Endothelial cell of umbilical vein (primary cell): ENCODE results near the gene MPHOSPH8. TPM values are rescaled to one million over a fixed set of nuclear protein-coding genes. Genes with fewer than 3 reads are reported as not detected.
"Not testable (repeated sequence)": the region's sequence is repeated elsewhere in the genome, so short reads cannot be mapped to it uniquely, and the experiment has no call there.

Source experiments
- BruUV-seq: library from RNA; stranded (reverse); fragments of 400-500 nt; replicated peaks from 2 replicates; lab custom pipeline; 2021; lab: Mats Ljungman, UMichigan
- CTCF ChIA-PET: fragments of 300-600, 350-600 bp; sonication (Branson Sonifier 250); formaldehyde crosslinking; loops from one replicate; lab custom pipeline; 2021; ENCODE audit warnings: antibody characterized with exemption, inconsistent platforms; lab: Charles Lee
- POLR2A ChIA-PET: fragments of 300-600, 350-600 bp; sonication (Branson Sonifier 250); formaldehyde crosslinking; loops from one replicate; lab custom pipeline; 2021; ENCODE audit warnings: antibody characterized with exemption, inconsistent platforms; lab: Charles Lee
- DNase-seq: peaks from one replicate; pipeline ENCODE4 v3.0.0-alpha.2; 2011; ENCODE audit warnings: low read depth, low spot score
- FAIRE-seq: peaks from 2 replicates; lab custom pipeline; 2011; peaks lifted over from hg19 to GRCh38; lab: Jason Lieb, UNC
- H2AFZ ChIP-seq: 2 replicates; pipeline ENCODE4 v1.6.0; 2012; ENCODE audit warnings: low read depth, low read length, control low read depth, inconsistent platforms
- H3K27ac ChIP-seq: 2 replicates; pipeline ENCODE4 v1.5.1; 2011; ENCODE audit warnings: low read depth, mild to moderate bottlenecking, control low read depth, low read length, moderate library complexity; ENCODE audit not compliant: insufficient read depth
- H3K27me3 ChIP-seq, 2 experiments: 2 replicates each; pipeline versions ENCODE4 v1.6.0 to v1.6.1; 2011; ENCODE audit warnings: low read length in 2 of 2, mixed read lengths in 1 of 2; ENCODE audit not compliant: control insufficient read depth in 2 of 2, insufficient read depth in 2 of 2
- H3K36me3 ChIP-seq, 2 experiments: 2 replicates in 1 of 2; 3 replicates in 1 of 2; pipeline ENCODE4 v1.5.1; 2011; ENCODE audit warnings: low read length in 2 of 2, mild to moderate bottlenecking in 1 of 2, moderate library complexity in 1 of 2; ENCODE audit not compliant: control insufficient read depth in 2 of 2, insufficient read depth in 2 of 2; ENCODE audit errors: extremely low read depth in 1 of 2
- H3K4me1 ChIP-seq: 3 replicates; pipeline ENCODE4 v1.5.1; 2011; ENCODE audit warnings: mild to moderate bottlenecking, low read length; ENCODE audit not compliant: control insufficient read depth, insufficient read depth; ENCODE audit errors: extremely low read depth
- H3K4me2 ChIP-seq: 2 replicates; pipeline ENCODE4 v1.6.1; 2011; ENCODE audit warnings: low read length, control low read depth, mixed read lengths; ENCODE audit not compliant: insufficient read depth
- H3K4me3 ChIP-seq, 3 experiments: fragments of 200-600 bp in 1 of 3; sonication (generic), shearing (Covaris generic) in 1 of 3; replicated peaks in 1 of 3; 2 replicates each; pipeline ENCODE4 v1.5.1; 2011 to 2016; ENCODE audit warnings: control low read depth in 3 of 3, low read length in 3 of 3, mild to moderate bottlenecking in 2 of 3, inconsistent platforms in 1 of 3, low read depth in 1 of 3, moderate library complexity in 1 of 3; ENCODE audit not compliant: insufficient read depth in 1 of 3
- H3K79me2 ChIP-seq: 2 replicates; pipeline ENCODE4 v1.6.0; 2012; ENCODE audit warnings: low read length, inconsistent platforms; ENCODE audit not compliant: control insufficient read depth, insufficient read depth
- H3K9ac ChIP-seq: replicated peaks from 2 replicates; pipeline ENCODE3; 2011; ENCODE audit warnings: low read length, control low read depth; ENCODE audit not compliant: insufficient read depth; ENCODE audit errors: extremely low read depth
- H3K9me1 ChIP-seq: replicated peaks from 3 replicates; pipeline ENCODE4 v1.6.0; 2011; ENCODE audit warnings: mild to moderate bottlenecking, low read length; ENCODE audit not compliant: control insufficient read depth, insufficient read depth; ENCODE audit errors: extremely low read depth
- H3K9me3 ChIP-seq: replicated peaks from 2 replicates; pipeline ENCODE4 v1.5.1; 2012; ENCODE audit warnings: low read length, inconsistent platforms; ENCODE audit not compliant: control insufficient read depth, insufficient read depth
- H4K20me1 ChIP-seq: replicated peaks from 2 replicates; pipeline ENCODE3; 2011; ENCODE audit warnings: mild to moderate bottlenecking, low read length; ENCODE audit not compliant: control insufficient read depth, insufficient read depth; ENCODE audit errors: extremely low read depth
- EZH2 ChIP-seq: IDR thresholded peaks from 2 replicates; pipeline ENCODE4 v1.6.1; 2012; ENCODE audit warnings: borderline replicate concordance, low read depth, mild to moderate bottlenecking, moderate library complexity, low read length, inconsistent platforms; ENCODE audit not compliant: severe bottlenecking
- FOS ChIP-seq: IDR thresholded peaks from 2 replicates; pipeline ENCODE4 v1.6.1; 2011; ENCODE audit warnings: mild to moderate bottlenecking, low read length, moderate library complexity, borderline replicate concordance; ENCODE audit not compliant: insufficient read depth
- GATA2 ChIP-seq: IDR thresholded peaks from 2 replicates; pipeline ENCODE4 v1.7.0; 2011; ENCODE audit warnings: low read depth, mild to moderate bottlenecking, moderate library complexity, mixed read lengths, low read length; ENCODE audit not compliant: insufficient read length, insufficient read depth
- JUN ChIP-seq: IDR thresholded peaks from 2 replicates; pipeline ENCODE4 v1.6.1; 2011; ENCODE audit warnings: borderline replicate concordance, low read depth; ENCODE audit not compliant: insufficient read length, insufficient read depth
- MYC ChIP-seq: IDR thresholded peaks from one replicate; pipeline ENCODE4 v1.6.1; 2011; ENCODE audit warnings: mild to moderate bottlenecking, low read depth, low read length
- POLR2A ChIP-seq: IDR thresholded peaks from 2 replicates; pipeline ENCODE4 v1.6.1; 2012; ENCODE audit warnings: low read depth, mild to moderate bottlenecking, control low read depth, low read length
- POLR2AphosphoS5 ChIP-seq: IDR thresholded peaks from 2 replicates; pipeline ENCODE4 v1.6.1; 2012; ENCODE audit warnings: low read depth, mild to moderate bottlenecking, control low read depth, low read length, moderate library complexity; ENCODE audit not compliant: insufficient read depth
- dilution Hi-C: fragments of 300-500 bp; cut with MboI; formaldehyde crosslinking; loops from one replicate; pipeline ENCODE4 v1.15.0; 2019; ENCODE audit warnings: low sequenced_read_pairs; ENCODE audit not compliant: extremely low pct_ligation_motif_present
- intact Hi-C: fragments of 100-400 bp; cut with micrococcal nuclease; formaldehyde crosslinking; loops from one replicate; pipeline ENCODE4 v1.10.0; 2022
- polyA plus RNA-seq, 4 experiments: library from polyadenylated mRNA; depleted of rRNA in 3 of 4; stranded (reverse) in 3 of 4; unstranded in 1 of 4; fragments of >200 nt; gene quantifications; 2 replicates each; pipeline versions ENCODE4 v1.2.1 to v1.2.3, GENCODE V29; 2011 to 2012; ENCODE audit warnings: missing spikeins in 1 of 4
- total RNA-seq: library from RNA; stranded (reverse); gene quantifications from 2 replicates; pipeline ENCODE4 v1.2.3, GENCODE V29; 2021
- TF ChIP-seq, protein P1 (sequence below), 2 donors: IDR thresholded peaks; 1 replicate in 1 of 2; 2 replicates in 1 of 2; pipeline ENCODE4 v1.5.1; 2011; ENCODE audit warnings: low read length in 2 of 2, mild to moderate bottlenecking in 2 of 2, moderate library complexity in 2 of 2, control low read depth in 1 of 2, inconsistent platforms in 1 of 2, low read depth in 1 of 2; ENCODE audit not compliant: insufficient read depth in 1 of 2; ENCODE audit errors: extremely low read depth in 1 of 2
- TF ChIP-seq, protein P2 (sequence below): IDR thresholded peaks from 2 replicates; pipeline ENCODE4 v1.6.1; 2011; ENCODE audit not compliant: insufficient read depth, insufficient read length

Gene MPHOSPH8
- total and polyA plus RNA-seq, 2 donors (not counting 3 experiments of a cell fraction or from before 2014, with no cell fraction given): 16.2 to 31.5 TPM

DNA sequence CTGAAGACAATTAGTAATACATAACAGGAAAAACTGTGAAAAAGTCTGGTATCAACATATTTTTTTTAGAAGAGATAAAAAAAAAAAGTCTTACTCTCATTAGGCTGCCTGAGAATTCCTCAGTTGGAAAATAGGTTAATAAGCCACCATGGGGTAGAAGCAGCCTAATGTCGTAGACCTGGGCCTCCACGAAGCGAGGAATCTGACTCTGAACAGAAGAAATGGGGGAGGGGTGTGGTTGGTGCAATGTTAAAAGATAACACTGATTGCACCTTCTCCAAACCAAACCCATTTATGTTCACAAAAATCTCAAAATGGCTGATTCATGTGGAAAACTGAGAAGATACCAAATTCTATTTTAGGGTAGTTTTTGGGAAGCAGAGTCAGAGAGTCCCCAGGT is 62.4 kb downstream of the MPHOSPH8 start:
- no peak overlapping the region for H3K9ac ChIP-seq
- DNase-seq (no peak), FAIRE-seq (no peak)
- H4K20me1 ChIP-seq: no peaks in the 10 kb centered on the region
- no peaks in the 10 kb centered on the region for H3K36me3 ChIP-seq
- H3K4me1 ChIP-seq: peaks cover 11% of the 10 kb centered on the region
- no TSS peak for BruUV-seq
- POLR2A ChIA-PET: no interaction called here
- TF ChIP-seq, protein P1, sequence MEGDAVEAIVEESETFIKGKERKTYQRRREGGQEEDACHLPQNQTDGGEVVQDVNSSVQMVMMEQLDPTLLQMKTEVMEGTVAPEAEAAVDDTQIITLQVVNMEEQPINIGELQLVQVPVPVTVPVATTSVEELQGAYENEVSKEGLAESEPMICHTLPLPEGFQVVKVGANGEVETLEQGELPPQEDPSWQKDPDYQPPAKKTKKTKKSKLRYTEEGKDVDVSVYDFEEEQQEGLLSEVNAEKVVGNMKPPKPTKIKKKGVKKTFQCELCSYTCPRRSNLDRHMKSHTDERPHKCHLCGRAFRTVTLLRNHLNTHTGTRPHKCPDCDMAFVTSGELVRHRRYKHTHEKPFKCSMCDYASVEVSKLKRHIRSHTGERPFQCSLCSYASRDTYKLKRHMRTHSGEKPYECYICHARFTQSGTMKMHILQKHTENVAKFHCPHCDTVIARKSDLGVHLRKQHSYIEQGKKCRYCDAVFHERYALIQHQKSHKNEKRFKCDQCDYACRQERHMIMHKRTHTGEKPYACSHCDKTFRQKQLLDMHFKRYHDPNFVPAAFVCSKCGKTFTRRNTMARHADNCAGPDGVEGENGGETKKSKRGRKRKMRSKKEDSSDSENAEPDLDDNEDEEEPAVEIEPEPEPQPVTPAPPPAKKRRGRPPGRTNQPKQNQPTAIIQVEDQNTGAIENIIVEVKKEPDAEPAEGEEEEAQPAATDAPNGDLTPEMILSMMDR (IDR thresholded peaks at IDR 0.05; ENCODE audit: extremely low read depth in 1 of 2, insufficient read depth in 1 of 2, low read depth in 1 of 2, low read length in 2 of 2): no peak
- TF ChIP-seq GATA2: no peak
- TF ChIP-seq EZH2: no peak
- TF ChIP-seq, protein P2, sequence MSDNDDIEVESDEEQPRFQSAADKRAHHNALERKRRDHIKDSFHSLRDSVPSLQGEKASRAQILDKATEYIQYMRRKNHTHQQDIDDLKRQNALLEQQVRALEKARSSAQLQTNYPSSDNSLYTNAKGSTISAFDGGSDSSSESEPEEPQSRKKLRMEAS: no peak
- no peak for TF ChIP-seq POLR2A
- no peak for TF ChIP-seq JUN
- TF ChIP-seq POLR2AphosphoS5: no peak
- no peak for TF ChIP-seq MYC
- no peak for TF ChIP-seq FOS
- H3K9me3 ChIP-seq: no peaks in the 10 kb centered on the region
- no peak overlapping the region for H3K4me3 ChIP-seq
- no peak overlapping the region for H2AFZ ChIP-seq
- no peaks in the 10 kb centered on the region for H3K27me3 ChIP-seq
- CTCF ChIA-PET: no interaction called here
- no peak overlapping the region for H3K27ac ChIP-seq
- peaks cover 17% of the 10 kb centered on the region for H3K79me2 ChIP-seq
- H3K9me1 ChIP-seq: peaks cover 3% of the 10 kb centered on the region
- intact Hi-C loops: no loop called here
- dilution Hi-C loops: no loop called here
- H3K4me2 ChIP-seq: no peak overlapping the region

DNA sequence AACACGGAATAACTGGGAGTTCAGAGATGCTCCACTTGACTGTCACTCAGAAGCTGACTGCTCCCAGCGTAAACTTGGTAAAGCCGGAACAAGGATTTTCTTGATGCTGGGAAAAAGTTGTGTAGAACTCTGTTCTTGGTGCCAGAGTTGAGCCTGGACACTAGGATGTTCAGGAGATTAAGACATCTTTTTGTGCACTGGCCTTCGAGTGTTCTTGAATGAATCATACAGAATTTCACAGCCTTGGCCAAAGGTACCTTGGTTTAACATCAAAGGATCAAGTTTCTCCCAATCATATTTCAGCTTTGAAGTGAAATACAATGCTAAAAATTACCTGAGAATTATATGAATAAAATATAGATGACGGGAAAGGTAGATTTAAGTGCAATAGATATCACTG is 67.5 kb downstream of the MPHOSPH8 start:
- DNase-seq, H4K20me1 ChIP-seq, H3K4me1 ChIP-seq, intact Hi-C loops, H2AFZ ChIP-seq, H3K27ac ChIP-seq, POLR2A ChIA-PET, CTCF ChIA-PET, H3K27me3 ChIP-seq, dilution Hi-C loops, H3K4me3 ChIP-seq, H3K9ac ChIP-seq, H3K36me3 ChIP-seq, BruUV-seq, FAIRE-seq, H3K9me3 ChIP-seq, H3K9me1 ChIP-seq, H3K4me2 ChIP-seq: not testable (repeated sequence)
- peaks cover 11% of the 10 kb centered on the region for H3K79me2 ChIP-seq

DNA sequence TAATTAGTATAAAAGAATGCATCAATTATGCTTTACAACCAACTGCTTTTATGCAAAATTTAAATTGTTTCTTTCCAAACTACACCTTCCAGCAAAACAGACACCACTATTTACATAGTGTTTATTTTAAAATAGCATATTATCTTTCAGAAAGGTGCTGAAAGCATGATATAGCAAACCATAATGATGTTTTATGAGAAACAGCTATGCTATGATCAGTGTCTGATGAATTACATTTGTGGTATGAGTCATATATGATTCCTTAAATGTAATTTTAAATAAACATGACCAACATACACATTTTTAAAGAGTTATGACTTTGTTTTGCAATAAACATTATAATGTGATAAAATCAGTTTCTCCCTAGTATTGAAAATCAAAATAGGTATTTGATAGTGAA is 68.2 kb downstream of the MPHOSPH8 start:
- not testable (repeated sequence) for DNase-seq, FAIRE-seq

More for the DNA sequence above, 68.2 kb downstream of the MPHOSPH8 start:
- H4K20me1 ChIP-seq, dilution Hi-C loops, BruUV-seq, H3K27ac ChIP-seq, H3K4me1 ChIP-seq, H3K4me2 ChIP-seq, H2AFZ ChIP-seq, H3K9me1 ChIP-seq, H3K27me3 ChIP-seq, H3K4me3 ChIP-seq, intact Hi-C loops, POLR2A ChIA-PET, CTCF ChIA-PET, H3K9ac ChIP-seq, H3K36me3 ChIP-seq, H3K9me3 ChIP-seq: not testable (repeated sequence)
- peaks cover 11% of the 10 kb centered on the region for H3K79me2 ChIP-seq
